GM12873 (cell line): ENCODE data around the gene TMEM97.

Experiments
- TF ChIP-seq, protein P1 (sequence below): IDR thresholded peaks from 2 replicates; pipeline ENCODE4 v1.5.1; 2012; ENCODE audit warnings: low read depth, mild to moderate bottlenecking, moderate library complexity, low read length, control low read depth; ENCODE audit not compliant: insufficient read depth; ENCODE audit errors: missing control alignments

Gene TMEM97

DNA sequence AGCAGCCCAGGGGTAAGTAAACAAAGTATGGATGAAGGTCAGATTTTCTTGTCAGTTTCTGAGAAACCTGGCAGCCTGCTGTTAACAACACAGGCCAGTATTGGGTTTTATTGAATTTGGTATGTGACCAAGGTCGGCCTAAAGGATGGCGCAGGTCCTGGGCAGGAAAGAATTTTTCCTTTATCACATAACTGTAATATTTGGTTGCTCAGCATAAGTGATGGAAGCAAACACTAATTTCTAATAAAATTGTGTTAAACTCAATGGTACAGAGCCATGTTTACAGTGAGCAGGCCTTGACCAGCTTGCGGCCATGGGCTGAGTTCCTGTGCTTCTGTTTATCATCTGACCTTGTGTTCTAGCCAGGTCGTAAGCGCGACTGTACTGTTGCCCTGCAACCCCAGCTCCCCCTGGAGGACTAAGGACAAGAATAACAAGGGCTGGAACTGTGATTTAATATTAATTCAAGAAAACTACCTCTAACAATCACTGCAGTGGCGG is 27.8 kb downstream of the TMEM97 start:
- TF ChIP-seq, protein P1, sequence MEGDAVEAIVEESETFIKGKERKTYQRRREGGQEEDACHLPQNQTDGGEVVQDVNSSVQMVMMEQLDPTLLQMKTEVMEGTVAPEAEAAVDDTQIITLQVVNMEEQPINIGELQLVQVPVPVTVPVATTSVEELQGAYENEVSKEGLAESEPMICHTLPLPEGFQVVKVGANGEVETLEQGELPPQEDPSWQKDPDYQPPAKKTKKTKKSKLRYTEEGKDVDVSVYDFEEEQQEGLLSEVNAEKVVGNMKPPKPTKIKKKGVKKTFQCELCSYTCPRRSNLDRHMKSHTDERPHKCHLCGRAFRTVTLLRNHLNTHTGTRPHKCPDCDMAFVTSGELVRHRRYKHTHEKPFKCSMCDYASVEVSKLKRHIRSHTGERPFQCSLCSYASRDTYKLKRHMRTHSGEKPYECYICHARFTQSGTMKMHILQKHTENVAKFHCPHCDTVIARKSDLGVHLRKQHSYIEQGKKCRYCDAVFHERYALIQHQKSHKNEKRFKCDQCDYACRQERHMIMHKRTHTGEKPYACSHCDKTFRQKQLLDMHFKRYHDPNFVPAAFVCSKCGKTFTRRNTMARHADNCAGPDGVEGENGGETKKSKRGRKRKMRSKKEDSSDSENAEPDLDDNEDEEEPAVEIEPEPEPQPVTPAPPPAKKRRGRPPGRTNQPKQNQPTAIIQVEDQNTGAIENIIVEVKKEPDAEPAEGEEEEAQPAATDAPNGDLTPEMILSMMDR = peak; percentile 17

DNA sequence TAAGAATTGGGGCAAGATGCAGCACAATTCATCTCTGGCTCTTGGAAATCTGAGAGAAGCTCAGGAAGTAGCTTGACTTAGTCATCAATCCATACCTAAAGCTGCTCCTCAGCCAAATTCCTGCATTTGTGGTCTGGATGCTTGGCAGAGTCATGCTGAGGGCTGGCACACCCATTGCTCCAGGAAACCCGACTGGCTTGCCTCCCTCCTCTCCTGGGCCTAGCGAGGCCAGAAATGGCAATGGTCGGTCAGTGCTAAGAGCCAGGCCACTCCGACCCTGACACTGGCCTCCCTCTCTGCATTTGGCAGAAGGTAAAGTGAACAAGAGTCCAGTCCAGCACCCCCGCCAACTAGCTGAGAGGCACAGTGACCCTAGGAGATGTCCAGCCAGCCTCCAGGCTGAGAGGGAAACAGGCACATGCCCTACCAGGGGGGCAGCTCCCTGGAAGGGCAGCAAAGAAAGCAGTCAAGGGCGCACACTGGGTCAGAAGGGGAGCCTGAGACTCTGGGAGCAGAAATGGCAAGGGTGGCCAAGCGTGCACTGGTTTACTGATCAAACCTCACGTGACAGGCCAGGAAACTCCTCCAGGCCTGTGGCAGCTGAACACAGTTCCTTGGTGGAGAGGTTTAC is 28.4 kb downstream of the TMEM97 start:
- TF ChIP-seq, protein P1 = no peak

DNA sequence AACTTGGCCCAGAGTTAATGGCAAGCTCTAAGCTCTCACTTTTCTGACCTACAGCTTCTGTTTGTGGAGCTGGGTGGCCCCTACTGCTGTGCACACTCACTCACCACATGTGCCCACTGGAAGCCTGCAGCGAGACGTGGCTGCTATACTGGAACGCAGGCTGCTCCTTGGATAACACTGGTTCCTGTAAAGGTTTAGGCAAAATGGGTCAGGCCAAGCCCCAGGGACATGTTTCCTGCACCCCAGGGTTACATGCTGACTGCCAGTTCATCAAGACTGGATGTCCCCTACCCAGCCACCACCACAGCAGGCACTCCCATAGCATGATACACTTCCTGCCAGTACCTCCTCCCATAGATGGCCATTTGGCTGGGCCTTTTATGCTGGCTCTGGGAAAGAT is 30.0 kb downstream of the TMEM97 start:
- TF ChIP-seq, protein P1 = no peak

DNA sequence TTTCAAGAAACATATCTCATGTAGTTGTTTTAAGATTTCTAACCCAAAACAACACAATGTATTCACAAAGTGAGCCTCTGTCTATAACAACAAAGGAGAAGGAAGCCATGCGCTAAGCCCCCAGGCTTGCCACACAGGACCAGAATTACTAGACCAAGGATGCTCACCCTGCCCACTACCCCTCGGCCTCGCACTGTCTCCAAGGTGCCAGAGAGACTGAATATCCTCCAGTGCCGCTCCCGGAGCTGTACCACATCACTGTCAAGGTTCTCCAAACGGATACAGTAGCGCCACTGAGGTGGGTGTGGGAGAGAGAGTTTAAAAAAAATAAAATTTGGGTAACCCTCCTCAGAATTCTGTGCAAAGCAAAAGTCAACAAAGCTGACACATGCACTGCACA is 31.3 kb downstream of the TMEM97 start:
- TF ChIP-seq, protein P1 = no peak

DNA sequence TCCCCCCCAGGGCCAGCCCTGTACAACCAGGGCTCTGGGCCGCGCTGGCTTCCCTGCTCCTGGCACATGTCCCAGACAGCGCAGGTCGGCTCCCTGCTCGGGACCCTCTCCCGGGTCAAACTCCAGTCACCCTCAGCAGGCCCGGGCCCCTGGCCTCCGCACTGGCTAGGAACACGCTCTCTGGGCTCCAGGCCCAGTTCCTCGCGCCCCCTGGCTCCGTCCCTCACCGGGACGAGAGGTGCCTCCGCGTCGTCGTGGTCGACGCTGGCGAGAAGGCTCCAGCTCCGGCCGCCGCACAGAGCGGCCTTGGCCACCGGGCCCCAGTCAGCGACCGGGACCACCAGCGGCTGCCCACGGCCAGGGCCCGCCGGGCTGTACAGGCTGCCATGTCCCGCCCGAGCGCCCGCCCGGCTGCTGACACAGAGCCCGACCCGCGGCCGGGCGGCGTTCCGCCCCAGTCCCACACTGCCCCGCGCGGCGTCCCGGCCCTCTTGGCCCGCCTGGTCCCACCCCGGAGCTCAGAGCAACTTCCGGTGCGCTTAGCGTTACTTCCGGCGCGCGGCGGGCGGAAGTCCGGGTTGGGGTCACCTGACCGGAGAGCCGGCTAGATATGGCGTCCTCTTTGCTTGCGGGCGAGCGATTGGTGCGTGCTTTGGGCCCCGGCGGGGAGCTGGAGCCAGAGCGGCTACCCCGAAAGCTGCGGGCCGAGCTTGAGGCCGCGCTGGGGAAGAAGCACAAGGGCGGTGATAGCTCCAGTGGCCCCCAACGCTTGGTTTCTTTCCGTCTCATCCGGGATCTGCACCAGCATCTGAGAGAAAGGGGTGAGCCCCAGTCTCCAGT is 38.3 kb downstream of the TMEM97 start, which contains the start of gene POLDIP2:
Gene POLDIP2, minus strand, starts transcription at position 467 of the 840 bp plus-strand sequence. Its CDS starts 79 bp downstream, at position 388.
- TF ChIP-seq, protein P1 = no peak

DNA sequence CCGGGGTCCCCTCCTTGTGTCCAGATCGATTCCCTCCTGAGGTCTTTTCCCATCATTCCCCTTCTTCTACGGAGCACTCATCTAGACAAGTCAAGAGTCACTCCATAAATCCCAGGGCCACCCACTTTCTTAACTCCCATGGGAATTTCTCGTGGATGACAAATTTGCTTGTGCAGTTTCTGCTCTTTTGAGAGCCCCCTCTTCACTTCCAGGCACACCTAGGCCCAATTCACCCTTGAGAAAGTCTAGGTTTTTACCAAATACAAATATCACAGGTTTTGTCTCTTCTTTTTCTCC is 38.8 kb downstream of the TMEM97 start:
- TF ChIP-seq, protein P1 = no peak

DNA sequence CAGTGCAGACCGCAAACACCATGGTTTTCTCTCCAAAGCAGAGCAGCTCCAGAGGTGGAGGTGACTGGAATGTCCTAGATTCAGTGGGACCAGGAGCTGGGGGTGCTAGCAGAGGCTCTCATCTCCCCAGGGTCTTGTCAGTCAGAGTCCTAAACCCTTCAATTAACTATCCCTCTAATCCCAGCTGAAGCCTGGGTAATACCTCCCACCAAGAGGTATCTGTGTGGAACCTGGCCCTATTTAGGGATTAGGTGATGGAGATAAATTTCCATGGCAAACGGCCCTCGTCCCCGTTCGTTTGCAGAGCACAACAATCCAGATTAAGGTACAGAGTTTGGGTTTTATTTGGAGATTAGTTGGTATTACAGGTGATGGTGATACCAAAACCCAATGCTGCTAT is 44.2 kb downstream of the TMEM97 start:
- TF ChIP-seq, protein P1 = no peak
